ENCODE measurements around the gene NTF4. TPM values are rescaled to one million over a fixed set of nuclear protein-coding genes. Genes with fewer than 3 reads are reported as not detected.

The NTF4 gene
- total RNA-seq (2014; rRNA removed; shearing (Covaris generic)), result not detected in 2 replicates

- Histone ChIP-seq H3K36me3 (no peaks in the 10 kb centered on the region), H3K27ac (no peak within 1 kb of the TSS), H3K4me3 (no peak within 1 kb of the TSS), H3K4me1 (no peaks in the 10 kb centered on the region), H3K27me3 (peaks cover 27% of the 10 kb centered on the region), H3K9me3 (replicated peaks) (no peaks in the 10 kb centered on the region)
- DNase-seq, result peak; percentile 42 to 45
These were observed at the start of gene NTF4 for GRCh38 chr19:49064768-49065611. TSS of gene NTF4 (minus strand) at chr19:49064818. CDS start at chr19:49061997, 2,821 bp downstream.

- no peaks in the 10 kb centered on the region for H3K27me3 ChIP-seq
- peak; percentile 87 to 89 for DNase-seq
- H3K9me3 ChIP-seq (replicated peaks), result no peaks in the 10 kb centered on the region; the same call in 1 of the 2 replicates
- 0 out of 2 replicates have a peak, but pooled peaks cover 4% of the 10 kb centered on the region for H3K4me1 ChIP-seq
- H3K4me3 ChIP-seq, result peak within 1 kb of the TSS; percentile 68
- H3K27ac ChIP-seq, result peak within 1 kb of the TSS; percentile 56; the same call in 1 of the 2 replicates
- peaks cover 5% of the 10 kb centered on the region for H3K36me3 ChIP-seq
These were observed 49.4 kb upstream of the NTF4 start, which contains the start of gene LIN7B for GRCh38 chr19:49113762-49114629. TSS of gene LIN7B (plus strand) at chr19:49114370. CDS start at chr19:49114405, 35 bp downstream.

- no peaks in the 10 kb centered on the region; the same call in 1 of the 2 replicates for H3K9me3 ChIP-seq (replicated peaks)
- H3K4me3 ChIP-seq, result no peak overlapping the region
- 0 out of 2 replicates have a peak, but pooled peaks cover 4% of the 10 kb centered on the region for H3K4me1 ChIP-seq
- H3K27ac ChIP-seq, result no peak overlapping the region
- H3K36me3 ChIP-seq, result peaks cover 27% of the 10 kb centered on the region
- H3K27me3 ChIP-seq, result no peaks in the 10 kb centered on the region
- DNase-seq, result no peak
These were observed 46.8 kb upstream of the NTF4 start for GRCh38 chr19:49111218-49111998.

- no peak overlapping the region for H3K4me3 ChIP-seq
- no peak overlapping the region for H3K27ac ChIP-seq
- no peaks in the 10 kb centered on the region for H3K27me3 ChIP-seq
- peaks cover 36% of the 10 kb centered on the region for H3K36me3 ChIP-seq
- H3K9me3 ChIP-seq (replicated peaks), result no peaks in the 10 kb centered on the region; the same call in 1 of the 2 replicates
- no peak for DNase-seq
- 0 out of 2 replicates have a peak, but pooled peaks cover 4% of the 10 kb centered on the region for H3K4me1 ChIP-seq
These were observed 45.9 kb upstream of the NTF4 start for GRCh38 chr19:49110567-49110966.

- Histone ChIP-seq H3K27ac (no peak overlapping the region), H3K4me3 (no peak overlapping the region), H3K4me1 (no peaks in the 10 kb centered on the region), H3K36me3 (peaks cover 43% of the 10 kb centered on the region), H3K27me3 (no peaks in the 10 kb centered on the region), H3K9me3 (replicated peaks) (no peaks in the 10 kb centered on the region; the same call in 1 of the 2 replicates)
- no peak for DNase-seq
These were observed 45.1 kb upstream of the NTF4 start for GRCh38 chr19:49109569-49110233.

GRCh38 chr19:49109051-49109450, 44.4 kb upstream of the NTF4 start:
- DNase-seq, result no peak
- no peaks in the 10 kb centered on the region for H3K27me3 ChIP-seq
- H3K4me3 ChIP-seq, result no peak overlapping the region
- no peaks in the 10 kb centered on the region for H3K4me1 ChIP-seq
- H3K36me3 ChIP-seq, result peaks cover 47% of the 10 kb centered on the region
- no peak overlapping the region for H3K27ac ChIP-seq
- H3K9me3 ChIP-seq (replicated peaks), result no peaks in the 10 kb centered on the region; the same call in 1 of the 2 replicates

GRCh38 chr19:49107625-49108459, 43.2 kb upstream of the NTF4 start:
- H3K27ac ChIP-seq, result no peak overlapping the region
- peaks cover 57% of the 10 kb centered on the region for H3K36me3 ChIP-seq
- DNase-seq, result no peak
- no peak overlapping the region for H3K4me3 ChIP-seq
- no peaks in the 10 kb centered on the region; the same call in 1 of the 2 replicates for H3K9me3 ChIP-seq (replicated peaks)
- H3K27me3 ChIP-seq, result no peaks in the 10 kb centered on the region
- no peaks in the 10 kb centered on the region for H3K4me1 ChIP-seq

- H3K36me3 ChIP-seq, result peaks cover 65% of the 10 kb centered on the region
- no peak overlapping the region for H3K4me3 ChIP-seq
- peak in 1 of 2 experiments; percentile 52 for DNase-seq
- H3K27ac ChIP-seq, result no peak overlapping the region
- H3K9me3 ChIP-seq (replicated peaks), result no peaks in the 10 kb centered on the region; the same call in 1 of the 2 replicates
- H3K27me3 ChIP-seq, result no peaks in the 10 kb centered on the region
- H3K4me1 ChIP-seq, result no peaks in the 10 kb centered on the region
These were observed 42.1 kb upstream of the NTF4 start for GRCh38 chr19:49106648-49107135.

- Histone ChIP-seq H3K27me3 (no peaks in the 10 kb centered on the region), H3K4me1 (no peaks in the 10 kb centered on the region), H3K4me3 (no peak overlapping the region), H3K36me3 (peaks cover 79% of the 10 kb centered on the region), H3K9me3 (replicated peaks) (no peaks in the 10 kb centered on the region; the same call in 1 of the 2 replicates), H3K27ac (no peak overlapping the region)
- no peak for DNase-seq
These were observed 39.7 kb upstream of the NTF4 start for GRCh38 chr19:49104229-49104864.

GRCh38 chr19:49103331-49104085, 38.9 kb upstream of the NTF4 start:
- Histone ChIP-seq H3K27me3 (no peaks in the 10 kb centered on the region), H3K9me3 (replicated peaks) (no peaks in the 10 kb centered on the region), H3K4me1 (no peaks in the 10 kb centered on the region), H3K4me3 (no peak overlapping the region), H3K36me3 (peaks cover 79% of the 10 kb centered on the region), H3K27ac (no peak overlapping the region)
- no peak for DNase-seq

GRCh38 chr19:49102303-49102702, 37.7 kb upstream of the NTF4 start:
- no peak for DNase-seq
- Histone ChIP-seq H3K9me3 (replicated peaks) (no peaks in the 10 kb centered on the region), H3K4me1 (no peaks in the 10 kb centered on the region), H3K27me3 (no peaks in the 10 kb centered on the region), H3K4me3 (no peak overlapping the region), H3K36me3 (peaks cover 81% of the 10 kb centered on the region), H3K27ac (no peak overlapping the region)

GRCh38 chr19:49101160-49101559, 36.5 kb upstream of the NTF4 start:
- Histone ChIP-seq H3K36me3 (peaks cover 78% of the 10 kb centered on the region), H3K27me3 (no peaks in the 10 kb centered on the region), H3K27ac (no peak overlapping the region), H3K9me3 (replicated peaks) (no peaks in the 10 kb centered on the region), H3K4me3 (no peak overlapping the region), H3K4me1 (no peaks in the 10 kb centered on the region)
- DNase-seq, result no peak

Data from SJCRH30 (cell line).